ENCODE data around the gene KLHL18.
A peak's percentile ranks its signal among the peaks of the same experiment; 100 is the strongest.

The KLHL18 gene

GRCh38 chr3:47324278-47324865 is 41.6 kb downstream of the KLHL18 start:
- TF ChIP-seq, protein P1, sequence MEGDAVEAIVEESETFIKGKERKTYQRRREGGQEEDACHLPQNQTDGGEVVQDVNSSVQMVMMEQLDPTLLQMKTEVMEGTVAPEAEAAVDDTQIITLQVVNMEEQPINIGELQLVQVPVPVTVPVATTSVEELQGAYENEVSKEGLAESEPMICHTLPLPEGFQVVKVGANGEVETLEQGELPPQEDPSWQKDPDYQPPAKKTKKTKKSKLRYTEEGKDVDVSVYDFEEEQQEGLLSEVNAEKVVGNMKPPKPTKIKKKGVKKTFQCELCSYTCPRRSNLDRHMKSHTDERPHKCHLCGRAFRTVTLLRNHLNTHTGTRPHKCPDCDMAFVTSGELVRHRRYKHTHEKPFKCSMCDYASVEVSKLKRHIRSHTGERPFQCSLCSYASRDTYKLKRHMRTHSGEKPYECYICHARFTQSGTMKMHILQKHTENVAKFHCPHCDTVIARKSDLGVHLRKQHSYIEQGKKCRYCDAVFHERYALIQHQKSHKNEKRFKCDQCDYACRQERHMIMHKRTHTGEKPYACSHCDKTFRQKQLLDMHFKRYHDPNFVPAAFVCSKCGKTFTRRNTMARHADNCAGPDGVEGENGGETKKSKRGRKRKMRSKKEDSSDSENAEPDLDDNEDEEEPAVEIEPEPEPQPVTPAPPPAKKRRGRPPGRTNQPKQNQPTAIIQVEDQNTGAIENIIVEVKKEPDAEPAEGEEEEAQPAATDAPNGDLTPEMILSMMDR (IDR thresholded peaks at IDR 0.05; ENCODE audit: low read depth, low read length, missing control alignments), result peak; percentile 75
- DNase-seq (ENCODE audit: low read depth), result peak; percentile 34
- H3K4me3 ChIP-seq (ENCODE audit: low read depth, low read length), result no peak overlapping the region

DNA sequence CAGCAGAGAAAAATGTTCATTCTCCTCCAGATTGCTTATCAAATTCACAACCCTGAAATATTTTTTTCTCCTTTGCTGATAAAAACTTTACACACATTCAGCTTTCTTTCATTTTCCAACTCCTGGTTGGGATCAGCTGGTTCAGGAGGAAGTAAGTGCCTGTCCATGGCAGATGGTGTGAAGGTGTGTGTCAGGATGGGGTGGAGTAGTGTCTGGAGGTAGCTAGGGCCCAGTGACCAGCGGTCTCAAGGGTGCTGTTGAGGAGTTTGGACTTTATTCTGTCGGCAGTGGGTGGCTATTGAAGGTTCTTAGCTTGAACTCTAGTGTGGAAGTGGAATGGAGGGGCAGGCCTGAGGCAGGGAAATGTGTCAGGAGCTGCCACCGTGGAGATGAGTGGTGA is 51.2 kb downstream of the KLHL18 start:
- H3K4me3 ChIP-seq (ENCODE audit: low read depth, low read length), result no peak overlapping the region
- DNase-seq (ENCODE audit: low read depth), result no peak
- TF ChIP-seq, protein P1 (IDR thresholded peaks at IDR 0.05; ENCODE audit: low read depth, low read length, missing control alignments), result no peak

- H3K4me3 ChIP-seq (ENCODE audit: low read depth, low read length), result no peak overlapping the region
- no peak for DNase-seq (ENCODE audit: low read depth)
- TF ChIP-seq, protein P1 (IDR thresholded peaks at IDR 0.05; ENCODE audit: low read depth, low read length, missing control alignments), result no peak
Observed at GRCh38 chr3:47337656-47338055, 54.9 kb downstream of the KLHL18 start.

DNA sequence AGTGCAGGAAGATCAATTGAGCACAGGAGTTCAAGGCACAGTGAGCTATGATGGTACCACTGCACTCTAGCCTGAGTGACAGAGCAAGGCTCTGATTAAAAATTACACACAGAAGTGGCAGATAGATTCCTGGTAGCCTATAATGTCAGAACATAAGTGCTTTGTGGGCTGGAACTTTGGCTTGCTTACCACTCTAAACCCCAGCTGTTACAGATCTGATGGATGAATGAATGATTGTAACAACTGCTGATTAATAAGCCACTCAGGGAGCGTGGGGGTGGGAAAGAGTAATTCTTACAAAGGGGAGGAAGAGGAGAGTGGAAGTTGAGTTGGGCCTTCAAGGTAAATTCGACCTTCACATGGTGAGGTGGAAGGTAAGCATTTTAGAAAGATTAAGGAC is 57.2 kb downstream of the KLHL18 start:
- TF ChIP-seq, protein P1 (IDR thresholded peaks at IDR 0.05; ENCODE audit: low read depth, low read length, missing control alignments), result no peak
- DNase-seq (ENCODE audit: low read depth), result no peak
- no peak overlapping the region for H3K4me3 ChIP-seq (ENCODE audit: low read depth, low read length)

DNA sequence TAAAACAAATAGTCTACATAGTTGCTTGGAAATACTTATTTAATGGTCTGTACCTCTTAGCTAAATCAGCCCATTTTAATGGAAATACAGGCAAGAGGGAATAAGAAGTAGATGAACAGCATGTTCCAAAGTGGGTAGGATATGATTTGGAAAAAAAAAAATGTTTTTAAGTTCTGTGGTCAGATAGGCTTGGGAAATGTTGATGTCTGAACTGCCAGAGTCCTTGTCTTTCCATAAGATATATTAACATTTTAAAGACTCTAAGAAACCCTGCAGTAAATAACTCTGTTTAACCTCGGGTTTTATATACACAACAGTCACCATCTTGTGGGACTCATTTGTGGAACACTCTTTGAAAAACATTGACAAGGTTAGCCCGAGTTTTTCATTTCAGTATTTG is 58.1 kb downstream of the KLHL18 start:
- TF ChIP-seq, protein P1 (IDR thresholded peaks at IDR 0.05; ENCODE audit: low read depth, low read length, missing control alignments), result no peak
- DNase-seq (ENCODE audit: low read depth), result no peak
- no peak overlapping the region for H3K4me3 ChIP-seq (ENCODE audit: low read depth, low read length)

GRCh38 chr3:47342151-47342550 is 59.4 kb downstream of the KLHL18 start:
- DNase-seq (ENCODE audit: low read depth), result no peak
- no peak overlapping the region for H3K4me3 ChIP-seq (ENCODE audit: low read depth, low read length)
- TF ChIP-seq, protein P1 (IDR thresholded peaks at IDR 0.05; ENCODE audit: low read depth, low read length, missing control alignments), result no peak

DNA sequence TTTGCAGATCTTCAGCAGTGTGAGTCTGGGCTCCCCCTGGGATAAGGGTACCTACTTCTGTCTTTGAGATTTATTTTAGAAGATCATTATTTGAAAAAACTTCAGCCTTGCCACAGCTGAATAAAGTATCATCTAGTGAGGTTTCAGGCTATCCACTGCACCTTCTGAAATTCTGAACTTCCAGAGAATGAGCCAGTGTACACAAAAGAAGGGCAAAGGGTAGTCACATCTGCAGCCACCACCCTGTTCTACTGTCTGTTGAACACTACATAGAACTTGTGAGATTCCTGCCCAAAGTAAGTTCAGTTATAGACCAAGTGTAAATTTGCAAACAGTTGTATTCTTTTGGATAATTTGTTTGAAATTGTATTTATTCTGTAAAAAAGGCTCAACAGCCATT is 60.1 kb downstream of the KLHL18 start:
- H3K4me3 ChIP-seq (ENCODE audit: low read depth, low read length), result no peak overlapping the region
- TF ChIP-seq, protein P1 (IDR thresholded peaks at IDR 0.05; ENCODE audit: low read depth, low read length, missing control alignments), result no peak
- DNase-seq (ENCODE audit: low read depth), result no peak

All from GM12864 (cell line).